Measurements from ENCODE around the gene CBX4. TPM values are rescaled to one million over a fixed set of nuclear protein-coding genes. Genes with fewer than 3 reads are reported as not detected.

CBX4 gene
- total and polyA plus RNA-seq, 2 of the 13 experiments (the other 11 are each of a cell fraction or from before 2014, with no cell fraction given): 25.8 to 50.8 TPM

DNA sequence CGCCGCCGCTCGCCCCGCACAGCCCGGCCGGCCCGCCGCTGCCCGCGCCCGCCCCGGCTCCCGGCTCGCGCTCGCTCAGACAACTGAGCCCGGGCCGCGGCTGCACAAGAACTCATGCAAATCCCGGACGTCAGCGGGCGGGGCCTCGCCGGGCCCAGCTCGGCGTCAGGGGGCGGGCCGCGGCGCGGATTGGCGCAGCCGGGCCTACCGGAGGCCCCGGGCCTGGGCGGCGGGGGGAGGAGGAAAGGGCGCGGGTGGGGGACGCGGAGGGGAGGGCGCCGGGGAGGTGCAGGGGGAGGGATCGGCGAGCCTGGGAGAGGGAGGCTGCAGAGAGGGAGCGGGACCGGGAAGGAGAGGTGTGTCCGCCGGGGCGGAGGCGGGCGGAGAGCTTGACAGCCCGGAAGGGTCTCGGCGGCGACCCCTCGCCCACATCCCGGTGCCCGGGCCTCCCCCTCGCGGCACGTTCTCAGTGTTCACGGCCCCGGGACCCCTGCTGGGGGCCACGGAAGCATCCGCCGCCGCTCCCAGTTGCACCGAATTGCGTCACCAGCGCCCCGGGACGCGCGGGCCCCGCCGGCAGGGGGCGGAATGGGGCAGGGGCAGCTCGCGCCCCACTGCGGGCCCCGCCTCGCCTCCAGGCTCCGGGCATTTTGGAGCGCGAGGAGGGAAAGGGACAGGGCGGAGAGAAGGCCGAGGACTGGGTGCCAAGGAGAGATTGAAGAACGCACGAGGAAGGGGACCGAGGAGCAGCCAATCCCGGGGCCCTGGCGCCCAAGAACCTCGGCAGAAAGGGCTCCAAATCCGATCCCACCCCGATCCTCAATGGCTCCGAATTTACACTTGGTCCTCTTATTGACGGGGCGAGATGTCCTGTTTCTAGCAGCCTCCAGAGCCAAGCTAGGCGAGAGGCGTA is at the start of gene CBX4 (continued):
- TF ChIP-seq RBM39 (IDR thresholded peaks at IDR 0.05; ENCODE audit: low read depth, low read length, poor library complexity, severe bottlenecking) (peak; percentile 90), ZNF253 (CRISPR knock-in tag; IDR thresholded peaks at IDR 0.05; ENCODE audit: borderline replicate concordance) (no peak), ZFP1 (CRISPR knock-in tag; IDR thresholded peaks at IDR 0.05) (no peak), KLF11 (CRISPR knock-in tag; IDR thresholded peaks at IDR 0.05) (no peak), ZC3H13 (CRISPR knock-in tag; IDR thresholded peaks at IDR 0.05) (peak; percentile 81; the same call in 1 of the 2 replicates), DPF2 (CRISPR knock-in tag; IDR thresholded peaks at IDR 0.05; ENCODE audit: borderline replicate concordance, low read depth) (peak; percentile 68; the same call in 1 of the 2 replicates), ZNF558 (CRISPR knock-in tag; IDR thresholded peaks at IDR 0.05; ENCODE audit: borderline replicate concordance) (peak; percentile 72; the same call in 1 of the 2 replicates), BORCS8-MEF2B (CRISPR knock-in tag; IDR thresholded peaks at IDR 0.05) (peak; percentile 79; the same call in 1 of the 2 replicates), ZZZ3 (CRISPR knock-in tag; IDR thresholded peaks at IDR 0.05; ENCODE audit: borderline replicate concordance) (no peak), PITX1 (CRISPR knock-in tag; IDR thresholded peaks at IDR 0.05) (0 out of 2 replicates have a peak, but pooled peaks have one; percentile 14), TARDBP (CRISPR knock-in tag; IDR thresholded peaks at IDR 0.05) (peak; percentile 60; the same call in 1 of the 2 replicates), PHF21A (CRISPR knock-in tag; IDR thresholded peaks at IDR 0.05) (peak; percentile 86; the same call in 1 of the 2 replicates), GFI1 (CRISPR knock-in tag; IDR thresholded peaks at IDR 0.05; ENCODE audit: borderline replicate concordance) (peak; percentile 84; the same call in 1 of the 2 replicates), KLF6 (CRISPR knock-in tag; IDR thresholded peaks at IDR 0.05) (peak; percentile 88; the same call in 1 of the 2 replicates), GABPB1 (CRISPR knock-in tag; IDR thresholded peaks at IDR 0.05) (peak; percentile 84), RXRA (CRISPR knock-in tag; IDR thresholded peaks at IDR 0.05) (peak; percentile 67), ZNF782 (CRISPR knock-in tag; IDR thresholded peaks at IDR 0.05; ENCODE audit: borderline replicate concordance) (peak; percentile 74; the same call in 1 of the 2 replicates), CENPT (CRISPR knock-in tag; IDR thresholded peaks at IDR 0.05; ENCODE audit: low read depth) (peak; percentile 26; the same call in 1 of the 2 replicates)
- TF ChIP-seq, protein P1, sequence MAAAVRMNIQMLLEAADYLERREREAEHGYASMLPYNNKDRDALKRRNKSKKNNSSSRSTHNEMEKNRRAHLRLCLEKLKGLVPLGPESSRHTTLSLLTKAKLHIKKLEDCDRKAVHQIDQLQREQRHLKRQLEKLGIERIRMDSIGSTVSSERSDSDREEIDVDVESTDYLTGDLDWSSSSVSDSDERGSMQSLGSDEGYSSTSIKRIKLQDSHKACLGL (CRISPR knock-in tag; IDR thresholded peaks at IDR 0.05): peak; percentile 29; the same call in 1 of the 2 replicates
- TF ChIP-seq, protein P2, sequence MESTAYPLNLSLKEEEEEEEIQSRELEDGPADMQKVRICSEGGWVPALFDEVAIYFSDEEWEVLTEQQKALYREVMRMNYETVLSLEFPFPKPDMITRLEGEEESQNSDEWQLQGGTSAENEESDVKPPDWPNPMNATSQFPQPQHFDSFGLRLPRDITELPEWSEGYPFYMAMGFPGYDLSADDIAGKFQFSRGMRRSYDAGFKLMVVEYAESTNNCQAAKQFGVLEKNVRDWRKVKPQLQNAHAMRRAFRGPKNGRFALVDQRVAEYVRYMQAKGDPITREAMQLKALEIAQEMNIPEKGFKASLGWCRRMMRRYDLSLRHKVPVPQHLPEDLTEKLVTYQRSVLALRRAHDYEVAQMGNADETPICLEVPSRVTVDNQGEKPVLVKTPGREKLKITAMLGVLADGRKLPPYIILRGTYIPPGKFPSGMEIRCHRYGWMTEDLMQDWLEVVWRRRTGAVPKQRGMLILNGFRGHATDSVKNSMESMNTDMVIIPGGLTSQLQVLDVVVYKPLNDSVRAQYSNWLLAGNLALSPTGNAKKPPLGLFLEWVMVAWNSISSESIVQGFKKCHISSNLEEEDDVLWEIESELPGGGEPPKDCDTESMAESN (CRISPR knock-in tag; conservative IDR thresholded peaks at IDR 0.05): peak; percentile 95
- TF ChIP-seq, protein P3, sequence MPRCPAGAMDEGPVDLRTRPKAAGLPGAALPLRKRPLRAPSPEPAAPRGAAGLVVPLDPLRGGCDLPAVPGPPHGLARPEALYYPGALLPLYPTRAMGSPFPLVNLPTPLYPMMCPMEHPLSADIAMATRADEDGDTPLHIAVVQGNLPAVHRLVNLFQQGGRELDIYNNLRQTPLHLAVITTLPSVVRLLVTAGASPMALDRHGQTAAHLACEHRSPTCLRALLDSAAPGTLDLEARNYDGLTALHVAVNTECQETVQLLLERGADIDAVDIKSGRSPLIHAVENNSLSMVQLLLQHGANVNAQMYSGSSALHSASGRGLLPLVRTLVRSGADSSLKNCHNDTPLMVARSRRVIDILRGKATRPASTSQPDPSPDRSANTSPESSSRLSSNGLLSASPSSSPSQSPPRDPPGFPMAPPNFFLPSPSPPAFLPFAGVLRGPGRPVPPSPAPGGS (CRISPR knock-in tag; IDR thresholded peaks at IDR 0.05): peak; percentile 71; the same call in 1 of the 2 replicates
- TF ChIP-seq, protein P4, sequence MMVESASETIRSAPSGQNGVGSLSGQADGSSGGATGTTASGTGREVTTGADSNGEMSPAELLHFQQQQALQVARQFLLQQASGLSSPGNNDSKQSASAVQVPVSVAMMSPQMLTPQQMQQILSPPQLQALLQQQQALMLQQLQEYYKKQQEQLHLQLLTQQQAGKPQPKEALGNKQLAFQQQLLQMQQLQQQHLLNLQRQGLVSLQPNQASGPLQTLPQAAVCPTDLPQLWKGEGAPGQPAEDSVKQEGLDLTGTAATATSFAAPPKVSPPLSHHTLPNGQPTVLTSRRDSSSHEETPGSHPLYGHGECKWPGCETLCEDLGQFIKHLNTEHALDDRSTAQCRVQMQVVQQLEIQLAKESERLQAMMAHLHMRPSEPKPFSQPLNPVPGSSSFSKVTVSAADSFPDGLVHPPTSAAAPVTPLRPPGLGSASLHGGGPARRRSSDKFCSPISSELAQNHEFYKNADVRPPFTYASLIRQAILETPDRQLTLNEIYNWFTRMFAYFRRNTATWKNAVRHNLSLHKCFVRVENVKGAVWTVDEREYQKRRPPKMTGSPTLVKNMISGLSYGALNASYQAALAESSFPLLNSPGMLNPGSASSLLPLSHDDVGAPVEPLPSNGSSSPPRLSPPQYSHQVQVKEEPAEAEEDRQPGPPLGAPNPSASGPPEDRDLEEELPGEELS (CRISPR knock-in tag; IDR thresholded peaks at IDR 0.05): peak; percentile 37; the same call in 1 of the 2 replicates
